Body of pancreas (tissue), 4 donors: ENCODE results near the gene TMEM63C. TPM values are rescaled to one million over a fixed set of nuclear protein-coding genes. Genes with fewer than 3 reads are reported as not detected.

Source experiments
- ATAC-seq: fragments of 150-250 bp; one replicate; pipeline ENCODE4 v1.9.1; 2016
- DNase-seq, 4 donors: peaks; one replicate each; pipeline ENCODE4 v3.0.0-alpha.2; 2019
- H3K27ac ChIP-seq, 4 donors: fragments of 200-600 bp; sonication (generic); 1 replicate in 3 of 4; 2 replicates in 1 of 4; pipeline versions ENCODE4 v1.5.1 to v1.6.1; 2016 to 2019; ENCODE audit warnings: mild to moderate bottlenecking in 1 of 4, mixed read lengths in 1 of 4, moderate library complexity in 1 of 4
- H3K27me3 ChIP-seq, 2 donors: fragments of 200-600 bp; sonication (generic); one replicate each; pipeline ENCODE4 v1.6.0; 2016; ENCODE audit warnings: mild to moderate bottlenecking in 1 of 2
- H3K36me3 ChIP-seq, 2 donors: fragments of 200-600 bp; sonication (generic); replicated peaks in 1 of 2; 2 replicates each; pipeline ENCODE4 v1.5.1; 2016; ENCODE audit warnings: low read depth in 2 of 2; ENCODE audit not compliant: insufficient read depth in 1 of 2
- H3K4me1 ChIP-seq: fragments of 200-600 bp; sonication (generic); one replicate; pipeline ENCODE4 v1.6.0; 2016
- H3K4me3 ChIP-seq, 2 donors: fragments of 200-600 bp; sonication (generic); 1 replicate in 1 of 2; 2 replicates in 1 of 2; pipeline ENCODE4 v1.5.1; 2016 to 2019
- H3K9me3 ChIP-seq, 3 donors: fragments of 200-600 bp; sonication (generic); 1 replicate in 2 of 3; 2 replicates in 1 of 3; pipeline ENCODE4 v1.5.1; 2016
- POLR2A ChIP-seq, 3 donors: fragments of 450-650 bp; IDR thresholded peaks; one replicate each; pipeline ENCODE4 v1.6.1; 2016; ENCODE audit warnings: antibody characterized with exemption in 3 of 3, mild to moderate bottlenecking in 2 of 3
- whole genome bisulfite sequencing, 2 donors: methylation state at CpG; one replicate each; pipeline ENCODE4 v1.1.5; 2017; 5-methylcytosine and 5-hydroxymethylcytosine counted together
- intact Hi-C: fragments of 100-400 bp; cut with DNase I; formaldehyde crosslinking; loops from one replicate; pipeline ENCODE4 v1.15.1; 2023
- total RNA-seq, 2 donors: library from RNA; depleted of rRNA; stranded (reverse); fragments of >200 nt; gene quantifications; one replicate each; pipeline ENCODE4 v1.1.0, GENCODE V29; 2016
- TF ChIP-seq, protein P1 (sequence below), 7 experiments: fragments of 450-650 bp in 4 of 7; fragments of 200-600 bp in 3 of 7; sonication (generic) in 3 of 7; IDR thresholded peaks; one replicate each; pipeline ENCODE4 v1.5.1; 2016 to 2019; ENCODE audit warnings: antibody characterized with exemption in 7 of 7

Gene TMEM63C, protein sequence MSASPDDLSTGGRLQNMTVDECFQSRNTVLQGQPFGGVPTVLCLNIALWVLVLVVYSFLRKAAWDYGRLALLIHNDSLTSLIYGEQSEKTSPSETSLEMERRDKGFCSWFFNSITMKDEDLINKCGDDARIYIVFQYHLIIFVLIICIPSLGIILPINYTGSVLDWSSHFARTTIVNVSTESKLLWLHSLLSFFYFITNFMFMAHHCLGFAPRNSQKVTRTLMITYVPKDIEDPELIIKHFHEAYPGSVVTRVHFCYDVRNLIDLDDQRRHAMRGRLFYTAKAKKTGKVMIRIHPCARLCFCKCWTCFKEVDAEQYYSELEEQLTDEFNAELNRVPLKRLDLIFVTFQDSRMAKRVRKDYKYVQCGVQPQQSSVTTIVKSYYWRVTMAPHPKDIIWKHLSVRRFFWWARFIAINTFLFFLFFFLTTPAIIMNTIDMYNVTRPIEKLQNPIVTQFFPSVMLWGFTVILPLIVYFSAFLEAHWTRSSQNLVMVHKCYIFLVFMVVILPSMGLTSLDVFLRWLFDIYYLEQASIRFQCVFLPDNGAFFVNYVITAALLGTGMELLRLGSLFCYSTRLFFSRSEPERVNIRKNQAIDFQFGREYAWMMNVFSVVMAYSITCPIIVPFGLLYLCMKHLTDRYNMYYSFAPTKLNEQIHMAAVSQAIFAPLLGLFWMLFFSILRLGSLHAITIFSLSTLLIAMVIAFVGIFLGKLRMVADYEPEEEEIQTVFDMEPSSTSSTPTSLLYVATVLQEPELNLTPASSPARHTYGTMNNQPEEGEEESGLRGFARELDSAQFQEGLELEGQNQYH
- 1 to 10 TPM in 1 of 2 donors, under 1 TPM in 1; 0.33 to 3.6 TPM for total RNA-seq

DNA sequence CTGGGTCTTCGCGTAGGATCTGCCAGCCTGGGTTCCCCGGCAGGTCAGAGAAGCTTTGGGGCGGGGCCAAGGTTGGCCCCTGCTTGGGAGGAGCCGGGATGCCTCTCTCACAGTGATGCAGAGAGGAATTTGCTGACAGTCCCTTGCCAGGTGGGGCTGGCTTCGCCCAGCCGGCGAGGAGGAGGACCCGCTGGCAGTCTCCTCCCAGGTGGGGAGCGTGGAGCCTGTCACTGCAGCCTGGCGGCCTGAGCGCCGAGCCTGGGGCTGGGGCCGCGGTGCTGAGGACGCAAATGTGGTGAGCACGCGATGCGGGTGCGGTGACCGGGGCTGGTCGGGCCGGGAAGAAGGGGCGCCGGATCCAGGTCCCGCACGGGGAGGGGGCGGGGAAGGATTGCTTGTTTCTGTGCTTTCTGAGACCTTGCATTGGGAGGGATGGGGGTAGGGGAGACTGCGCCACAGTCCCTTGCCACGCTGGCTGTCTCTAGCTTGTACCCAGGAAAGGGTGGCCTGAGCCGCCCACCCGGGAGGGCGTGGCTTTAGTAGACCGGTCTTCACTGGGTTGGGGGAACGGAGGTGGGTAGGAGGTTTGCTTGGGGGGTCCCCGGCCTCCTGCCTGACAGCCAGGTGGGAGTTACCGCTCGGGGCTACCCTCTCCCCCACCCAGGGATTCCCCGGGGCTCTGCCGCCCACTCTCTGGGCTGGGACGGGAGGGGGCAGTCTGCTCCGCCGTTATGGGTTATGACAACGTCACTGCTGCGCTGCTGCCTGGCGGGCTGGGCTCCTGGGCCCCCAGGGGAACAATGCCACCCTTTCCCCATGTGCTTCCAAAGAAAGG, at the start of gene TMEM63C:
TMEM63C (plus strand) TSS at position 196 of the 835 bp plus-strand sequence. CDS start 37,016 bp downstream, outside the sequence.
- TF ChIP-seq POLR2A (IDR thresholded peaks at IDR 0.05) = peak in 1 of 3 donors; percentile 41
- TF ChIP-seq, protein P1, sequence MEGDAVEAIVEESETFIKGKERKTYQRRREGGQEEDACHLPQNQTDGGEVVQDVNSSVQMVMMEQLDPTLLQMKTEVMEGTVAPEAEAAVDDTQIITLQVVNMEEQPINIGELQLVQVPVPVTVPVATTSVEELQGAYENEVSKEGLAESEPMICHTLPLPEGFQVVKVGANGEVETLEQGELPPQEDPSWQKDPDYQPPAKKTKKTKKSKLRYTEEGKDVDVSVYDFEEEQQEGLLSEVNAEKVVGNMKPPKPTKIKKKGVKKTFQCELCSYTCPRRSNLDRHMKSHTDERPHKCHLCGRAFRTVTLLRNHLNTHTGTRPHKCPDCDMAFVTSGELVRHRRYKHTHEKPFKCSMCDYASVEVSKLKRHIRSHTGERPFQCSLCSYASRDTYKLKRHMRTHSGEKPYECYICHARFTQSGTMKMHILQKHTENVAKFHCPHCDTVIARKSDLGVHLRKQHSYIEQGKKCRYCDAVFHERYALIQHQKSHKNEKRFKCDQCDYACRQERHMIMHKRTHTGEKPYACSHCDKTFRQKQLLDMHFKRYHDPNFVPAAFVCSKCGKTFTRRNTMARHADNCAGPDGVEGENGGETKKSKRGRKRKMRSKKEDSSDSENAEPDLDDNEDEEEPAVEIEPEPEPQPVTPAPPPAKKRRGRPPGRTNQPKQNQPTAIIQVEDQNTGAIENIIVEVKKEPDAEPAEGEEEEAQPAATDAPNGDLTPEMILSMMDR (IDR thresholded peaks at IDR 0.05) = no peak
- Histone ChIP-seq H3K4me1 (peaks cover 19% of the 10 kb centered on the region), H3K27ac (no peak within 1 kb of the TSS), H3K36me3 (no peaks in the 10 kb centered on the region), H3K9me3 (no peaks in the 10 kb centered on the region), H3K27me3 (no peaks in the 10 kb centered on the region), H3K4me3 (peak within 1 kb of the TSS; percentile 21 to 34)
- peak; percentile 52 to 72 (median 68) for DNase-seq
- peak; percentile 78 for ATAC-seq
- intact Hi-C loops = no loop called here
- WGBS, 2 donors = 1 to 7% methylated on average over 11 to 46 of the region's 46 CpGs

DNA sequence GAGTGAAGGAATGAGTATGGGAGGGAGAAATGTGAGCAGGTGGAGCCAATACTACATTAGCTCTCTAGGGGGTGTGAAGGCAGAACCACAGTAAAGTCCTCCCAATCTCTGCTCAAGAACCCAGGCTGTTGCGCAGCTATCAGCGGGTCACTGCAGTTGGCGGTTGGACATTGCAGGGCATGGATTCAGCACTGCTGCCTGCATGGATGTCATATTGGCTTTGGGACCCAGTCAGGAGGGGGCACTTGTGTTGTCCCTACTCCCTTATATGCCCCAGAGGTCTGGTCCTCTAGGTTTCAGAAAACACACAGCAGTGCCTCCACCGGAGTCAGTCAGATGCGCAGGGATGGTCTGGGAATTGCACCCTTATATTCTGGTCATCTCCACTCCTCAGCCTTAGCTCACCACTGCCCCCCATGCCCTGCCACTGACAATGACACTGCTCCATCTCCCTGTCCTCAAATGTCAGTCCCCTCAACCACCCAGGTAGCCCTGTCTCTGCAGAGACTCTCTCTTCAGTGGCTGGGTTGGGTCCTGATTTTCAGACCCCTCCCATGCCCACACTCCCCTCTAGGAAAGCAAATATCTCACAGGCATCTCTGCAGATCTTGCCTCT, 49.6 kb upstream of the TMEM63C start:
- Histone ChIP-seq H3K4me3 (no peak overlapping the region), H3K36me3 (no peaks in the 10 kb centered on the region), H3K4me1 (no peaks in the 10 kb centered on the region), H3K27ac (no peak overlapping the region), H3K9me3 (no peaks in the 10 kb centered on the region), H3K27me3 (peaks cover 0 to 5% of the 10 kb centered on the region in 2 donors)
- intact Hi-C loops = no loop called here
- ATAC-seq (no peak), DNase-seq (no peak)
- TF ChIP-seq, protein P1 (IDR thresholded peaks at IDR 0.05) = no peak
- TF ChIP-seq POLR2A (IDR thresholded peaks at IDR 0.05) = no peak
- WGBS, 2 donors = 86 to 94% methylated on average over 5 of the region's 5 CpGs

DNA sequence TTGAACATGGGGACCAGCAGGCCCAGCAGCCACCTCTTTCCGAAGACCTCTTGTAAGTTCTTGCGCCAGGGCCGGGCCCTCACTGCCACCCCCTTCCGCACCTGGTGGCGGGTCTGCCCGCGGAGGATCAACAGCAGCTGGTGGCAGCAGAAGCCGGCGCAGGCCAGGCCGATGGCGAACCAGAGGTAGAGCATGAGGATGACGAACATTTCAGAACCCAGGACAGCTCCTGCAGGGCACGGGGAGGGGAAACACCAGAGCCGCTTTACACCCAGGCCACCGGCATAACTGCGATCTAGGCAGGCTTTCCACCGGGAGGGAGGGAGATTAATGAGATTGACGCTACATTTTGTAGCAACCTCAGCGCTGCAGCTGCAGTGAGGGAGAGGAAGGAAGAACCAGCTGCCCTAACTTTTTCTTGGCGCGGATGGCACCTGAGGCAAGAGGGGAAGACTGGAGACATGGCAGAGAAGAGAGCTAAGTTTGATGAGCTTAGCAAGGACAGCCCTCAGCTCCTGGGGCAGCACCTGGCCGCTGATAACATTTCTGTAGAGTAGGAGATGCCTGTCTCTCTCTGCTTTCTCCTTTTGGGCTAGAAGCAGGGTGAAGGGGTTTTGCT, 47.8 kb upstream of the TMEM63C start:
- H3K9me3 ChIP-seq = no peaks in the 10 kb centered on the region
- no peaks in the 10 kb centered on the region for H3K4me1 ChIP-seq
- H3K27me3 ChIP-seq = peaks cover 0 to 17% of the 10 kb centered on the region in 2 donors
- no peaks in the 10 kb centered on the region for H3K36me3 ChIP-seq
- no peak overlapping the region for H3K4me3 ChIP-seq
- no peak overlapping the region for H3K27ac ChIP-seq
- peak; percentile 59 to 66 (median 59) for DNase-seq
- TF ChIP-seq POLR2A (IDR thresholded peaks at IDR 0.05) = no peak
- TF ChIP-seq, protein P1 (IDR thresholded peaks at IDR 0.05) = no peak
- intact Hi-C loops = no loop called here
- peak; percentile 77 for ATAC-seq
- 5 to 6% methylated on average over 10 to 22 of the region's 22 CpGs for whole genome bisulfite sequencing, 2 donors

DNA sequence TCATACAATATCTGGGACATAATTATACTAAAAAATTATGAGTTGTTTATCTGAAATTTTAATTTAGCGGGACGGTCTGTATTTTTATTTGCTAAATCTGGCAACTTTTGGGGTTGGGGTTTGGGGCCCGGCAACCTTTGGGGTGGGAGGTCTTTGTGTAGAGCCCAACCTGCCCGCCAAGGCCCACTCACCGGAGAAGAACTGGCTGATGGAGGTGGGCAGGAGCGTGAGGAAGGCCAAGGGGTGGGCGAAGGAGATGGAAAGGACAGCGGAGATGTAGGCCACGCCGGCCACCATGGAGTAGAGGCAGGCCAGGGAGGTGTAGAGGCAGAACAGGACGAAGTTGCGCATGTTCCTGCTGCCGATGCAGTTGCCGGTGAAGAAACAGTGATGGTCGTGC, 42.6 kb upstream of the TMEM63C start:
- Histone ChIP-seq H3K27ac (no peak overlapping the region), H3K36me3 (no peaks in the 10 kb centered on the region), H3K9me3 (no peaks in the 10 kb centered on the region), H3K4me1 (peaks cover 26% of the 10 kb centered on the region), H3K4me3 (no peak overlapping the region), H3K27me3 (peaks cover 0 to 38% of the 10 kb centered on the region in 2 donors)
- ATAC-seq = no peak
- no peak for DNase-seq
- intact Hi-C loops = no loop called here
- no peak for TF ChIP-seq POLR2A (IDR thresholded peaks at IDR 0.05)
- TF ChIP-seq, protein P1 (IDR thresholded peaks at IDR 0.05) = no peak
- WGBS, 2 donors = 68 to 74% methylated on average over 15 of the region's 15 CpGs
